Thyroid gland (tissue), 4 donors: ENCODE results near the gene USP33.

Source experiments
- CTCF ChIP-seq, 6 experiments: fragments of 200-600 bp in 3 of 6; fragments of 450-650 bp in 3 of 6; sonication (generic) in 3 of 6; IDR thresholded peaks; one replicate each; pipeline ENCODE4 v1.5.1; 2016 to 2019; ENCODE audit warnings: antibody characterized with exemption in 6 of 6, mild to moderate bottlenecking in 2 of 6, inconsistent platforms in 1 of 6, moderate library complexity in 1 of 6
- POLR2A ChIP-seq, 2 donors: fragments of 450-650 bp; IDR thresholded peaks; one replicate each; pipeline ENCODE4 v1.6.1; 2017; ENCODE audit warnings: antibody characterized with exemption in 2 of 2, mild to moderate bottlenecking in 2 of 2, moderate library complexity in 1 of 2

- TF ChIP-seq POLR2A (IDR thresholded peaks at IDR 0.05) (peak; percentile 36 to 91), CTCF (IDR thresholded peaks at IDR 0.05) (peak in 1 of 6 experiments; percentile 9)
These were observed at the start of gene USP33 for GRCh38 chr1:77759071-77760028.
